Thoracic aorta (tissue), 2 donors: Measurements from ENCODE around the gene BEGAIN. TPM values are rescaled to one million over a fixed set of nuclear protein-coding genes. Genes with fewer than 3 reads are reported as not detected.
A peak's percentile ranks its signal among the peaks of the same experiment; 100 is the strongest.

Experiments used
- ATAC-seq: fragments of 150-250 bp; one replicate; pipeline ENCODE4 v1.8.0; 2017; ENCODE audit warnings: low read depth; ENCODE audit not compliant: insufficient number of reproducible peaks, low FRiP score
- DNase-seq: peaks from one replicate; pipeline ENCODE4 v3.0.0-alpha.2; 2020; ENCODE audit warnings: low spot score
- H3K27ac ChIP-seq, 2 donors: fragments of 200-600 bp; sonication (generic); 1 replicate in 1 of 2; 2 replicates in 1 of 2; pipeline ENCODE4 v1.5.1; 2016; ENCODE audit warnings: mild to moderate bottlenecking in 2 of 2, moderate library complexity in 2 of 2
- H3K27me3 ChIP-seq: fragments of 200-600 bp; sonication (generic); replicated peaks from 2 replicates; pipeline ENCODE4 v1.6.0; 2016; ENCODE audit warnings: mild to moderate bottlenecking; ENCODE audit not compliant: insufficient read depth
- H3K36me3 ChIP-seq: fragments of 200-600 bp; sonication (generic); one replicate; pipeline ENCODE4 v1.5.1; 2016
- H3K4me1 ChIP-seq, 2 donors: fragments of 200-600 bp; sonication (generic); 1 replicate in 1 of 2; 2 replicates in 1 of 2; pipeline versions ENCODE4 v1.5.1 to v1.6.0; 2016; ENCODE audit warnings: low read depth in 2 of 2, mild to moderate bottlenecking in 1 of 2; ENCODE audit not compliant: control insufficient read depth in 1 of 2
- H3K4me3 ChIP-seq: fragments of 200-600 bp; sonication (generic); 2 replicates; pipeline ENCODE4 v1.5.1; 2016; ENCODE audit warnings: mild to moderate bottlenecking
- H3K9me3 ChIP-seq: fragments of 200-600 bp; sonication (generic); 2 replicates; pipeline ENCODE4 v1.5.1; 2016
- CTCF ChIP-seq: fragments of 200-600 bp; sonication (generic); IDR thresholded peaks from one replicate; pipeline ENCODE4 v1.5.1; 2019; ENCODE audit warnings: antibody characterized with exemption
- total RNA-seq, 2 donors: library from RNA; depleted of rRNA; stranded (reverse); fragments of >200 nt; gene quantifications; one replicate each; pipeline versions ENCODE4 v1.1.0 to v1.2.3, GENCODE V29; 2016

BEGAIN gene
- total RNA-seq, result under 1 TPM; 0.27 to 0.85 TPM

GRCh38 chr14:100587086-100587762, at the start of gene BEGAIN:
BEGAIN (minus strand) TSS chr14:100587417; CDS start chr14:100587290, 127 bp downstream.
- Histone ChIP-seq H3K4me1 (peaks cover 0 to 8% of the 10 kb centered on the region in 2 donors), H3K36me3 (no peaks in the 10 kb centered on the region), H3K27ac (no peak within 1 kb of the TSS), H3K27me3 (no peaks in the 10 kb centered on the region), H3K9me3 (no peaks in the 10 kb centered on the region), H3K4me3 (peak within 1 kb of the TSS; percentile 58)
- no peak for DNase-seq
- no peak for TF ChIP-seq CTCF
- ATAC-seq, result no peak

- Histone ChIP-seq H3K36me3 (no peaks in the 10 kb centered on the region), H3K4me1 (no peaks in the 10 kb centered on the region), H3K9me3 (no peaks in the 10 kb centered on the region), H3K27ac (no peak overlapping the region), H3K27me3 (no peaks in the 10 kb centered on the region), H3K4me3 (no peak overlapping the region)
- no peak for TF ChIP-seq CTCF
- DNase-seq (no peak), ATAC-seq (no peak)
These were observed 49.3 kb upstream of the BEGAIN start for GRCh38 chr14:100636559-100636958.

- H3K36me3 ChIP-seq, result no peaks in the 10 kb centered on the region
- no peak for DNase-seq
- no peak for ATAC-seq
- H3K9me3 ChIP-seq, result no peaks in the 10 kb centered on the region
- TF ChIP-seq CTCF, result no peak
- H3K27me3 ChIP-seq, result no peaks in the 10 kb centered on the region
- H3K4me1 ChIP-seq, result no peaks in the 10 kb centered on the region
- H3K4me3 ChIP-seq, result no peak overlapping the region
- no peak overlapping the region for H3K27ac ChIP-seq
These were observed 46.8 kb upstream of the BEGAIN start for GRCh38 chr14:100634026-100634425.

- H3K27me3 ChIP-seq, result no peaks in the 10 kb centered on the region
- H3K36me3 ChIP-seq, result no peaks in the 10 kb centered on the region
- H3K27ac ChIP-seq, result no peak overlapping the region
- no peaks in the 10 kb centered on the region for H3K4me1 ChIP-seq
- ATAC-seq (no peak), DNase-seq (no peak)
- H3K9me3 ChIP-seq, result no peaks in the 10 kb centered on the region
- TF ChIP-seq CTCF, result no peak
- H3K4me3 ChIP-seq, result no peak overlapping the region
These were observed 46.2 kb upstream of the BEGAIN start for GRCh38 chr14:100633406-100633805.

- Histone ChIP-seq H3K36me3 (no peaks in the 10 kb centered on the region), H3K27me3 (no peaks in the 10 kb centered on the region), H3K4me1 (no peaks in the 10 kb centered on the region), H3K4me3 (no peak overlapping the region), H3K9me3 (no peaks in the 10 kb centered on the region), H3K27ac (no peak overlapping the region)
- ATAC-seq (no peak), DNase-seq (no peak)
- no peak for TF ChIP-seq CTCF
These were observed 42.5 kb upstream of the BEGAIN start for GRCh38 chr14:100629696-100630095.
